Neural cell (in vitro differentiated cells): ENCODE results near the gene SLC6A8.

Experiments used
- EZH2 ChIP-seq: fragments of 200-600, 300-800 bp; shearing (Covaris generic), sonication (generic); IDR thresholded peaks from 2 replicates; pipeline ENCODE4 v1.6.1; 2014; ENCODE audit warnings: antibody characterized with exemption, low read length, borderline replicate concordance, mild to moderate bottlenecking; ENCODE audit not compliant: insufficient read depth, poor library complexity, severe bottlenecking
- RAD21 ChIP-seq: fragments of 450-650 bp; conservative IDR thresholded peaks from 2 replicates; pipeline ENCODE4 v1.6.1; 2014; ENCODE audit warnings: antibody characterized with exemption, mild to moderate bottlenecking, moderate library complexity
- TF ChIP-seq, protein P1 (sequence below): fragments of 450-650 bp; IDR thresholded peaks from 2 replicates; pipeline ENCODE4 v1.5.1; 2014; ENCODE audit warnings: antibody characterized with exemption, mild to moderate bottlenecking, moderate library complexity; ENCODE audit not compliant: poor library complexity, severe bottlenecking

DNA sequence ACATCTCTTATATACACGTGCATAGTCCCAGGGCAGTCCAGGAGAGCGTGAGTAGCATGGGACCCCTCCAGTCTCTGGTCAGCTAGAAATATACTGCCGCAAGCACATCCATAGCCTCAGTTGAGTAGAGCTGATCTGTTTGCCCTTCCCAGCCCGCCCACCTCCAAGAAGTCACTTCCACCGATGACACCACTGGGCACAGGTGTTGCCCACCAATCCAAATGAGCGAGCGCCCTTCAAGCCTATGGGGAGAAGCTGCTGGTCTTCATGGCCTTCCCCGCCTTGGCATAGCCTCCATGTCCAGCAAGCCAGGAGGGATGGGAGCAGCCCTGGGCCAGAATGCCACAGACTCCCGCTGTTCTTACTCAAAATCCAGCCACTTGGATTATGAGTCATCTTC is 30.6 kb upstream of the SLC6A8 start:
- TF ChIP-seq EZH2: no peak
- TF ChIP-seq, protein P1, sequence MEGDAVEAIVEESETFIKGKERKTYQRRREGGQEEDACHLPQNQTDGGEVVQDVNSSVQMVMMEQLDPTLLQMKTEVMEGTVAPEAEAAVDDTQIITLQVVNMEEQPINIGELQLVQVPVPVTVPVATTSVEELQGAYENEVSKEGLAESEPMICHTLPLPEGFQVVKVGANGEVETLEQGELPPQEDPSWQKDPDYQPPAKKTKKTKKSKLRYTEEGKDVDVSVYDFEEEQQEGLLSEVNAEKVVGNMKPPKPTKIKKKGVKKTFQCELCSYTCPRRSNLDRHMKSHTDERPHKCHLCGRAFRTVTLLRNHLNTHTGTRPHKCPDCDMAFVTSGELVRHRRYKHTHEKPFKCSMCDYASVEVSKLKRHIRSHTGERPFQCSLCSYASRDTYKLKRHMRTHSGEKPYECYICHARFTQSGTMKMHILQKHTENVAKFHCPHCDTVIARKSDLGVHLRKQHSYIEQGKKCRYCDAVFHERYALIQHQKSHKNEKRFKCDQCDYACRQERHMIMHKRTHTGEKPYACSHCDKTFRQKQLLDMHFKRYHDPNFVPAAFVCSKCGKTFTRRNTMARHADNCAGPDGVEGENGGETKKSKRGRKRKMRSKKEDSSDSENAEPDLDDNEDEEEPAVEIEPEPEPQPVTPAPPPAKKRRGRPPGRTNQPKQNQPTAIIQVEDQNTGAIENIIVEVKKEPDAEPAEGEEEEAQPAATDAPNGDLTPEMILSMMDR: no peak
- TF ChIP-seq RAD21: no peak
